Ovary (tissue), 3 donors: Measurements from ENCODE around the gene MMD2.

ENCODE experiments used
- EP300 ChIP-seq: sonication (generic); formaldehyde crosslinking; IDR thresholded peaks from one replicate; pipeline ENCODE4 v1.6.1; 2017; ENCODE audit warnings: antibody characterized with exemption
- TF ChIP-seq, protein P1 (sequence below), 3 donors: fragments of 450-650 bp in 2 of 3; fragments of 200-600 bp in 1 of 3; IDR thresholded peaks; one replicate each; pipeline versions ENCODE4 v1.5.1 to v1.8.0; 2016 to 2022; ENCODE audit warnings: antibody characterized with exemption in 3 of 3, mild to moderate bottlenecking in 1 of 3
- donor health status: DM: no; HTN: no; CAD: no.

DNA sequence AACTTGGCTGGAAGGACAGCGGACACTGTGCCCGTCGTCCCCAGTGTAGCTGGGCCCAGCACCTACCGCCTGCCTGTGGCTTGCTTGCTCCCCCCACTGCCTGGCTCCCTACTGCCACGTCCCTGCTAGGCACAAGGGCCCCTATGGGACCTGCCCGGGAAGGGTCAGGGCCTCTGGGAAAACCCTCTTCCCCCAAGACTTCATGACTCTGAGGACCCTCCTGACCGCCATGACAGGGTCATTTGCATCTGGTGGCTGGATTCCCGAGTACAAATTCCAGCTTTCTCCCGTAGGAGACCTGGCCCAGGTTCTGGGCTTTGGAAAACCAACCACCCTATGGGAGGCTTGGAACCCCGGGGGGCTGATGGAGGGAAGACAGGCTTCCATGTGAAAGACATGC is 1.4 kb upstream of the MMD2 start:
- TF ChIP-seq, protein P1, sequence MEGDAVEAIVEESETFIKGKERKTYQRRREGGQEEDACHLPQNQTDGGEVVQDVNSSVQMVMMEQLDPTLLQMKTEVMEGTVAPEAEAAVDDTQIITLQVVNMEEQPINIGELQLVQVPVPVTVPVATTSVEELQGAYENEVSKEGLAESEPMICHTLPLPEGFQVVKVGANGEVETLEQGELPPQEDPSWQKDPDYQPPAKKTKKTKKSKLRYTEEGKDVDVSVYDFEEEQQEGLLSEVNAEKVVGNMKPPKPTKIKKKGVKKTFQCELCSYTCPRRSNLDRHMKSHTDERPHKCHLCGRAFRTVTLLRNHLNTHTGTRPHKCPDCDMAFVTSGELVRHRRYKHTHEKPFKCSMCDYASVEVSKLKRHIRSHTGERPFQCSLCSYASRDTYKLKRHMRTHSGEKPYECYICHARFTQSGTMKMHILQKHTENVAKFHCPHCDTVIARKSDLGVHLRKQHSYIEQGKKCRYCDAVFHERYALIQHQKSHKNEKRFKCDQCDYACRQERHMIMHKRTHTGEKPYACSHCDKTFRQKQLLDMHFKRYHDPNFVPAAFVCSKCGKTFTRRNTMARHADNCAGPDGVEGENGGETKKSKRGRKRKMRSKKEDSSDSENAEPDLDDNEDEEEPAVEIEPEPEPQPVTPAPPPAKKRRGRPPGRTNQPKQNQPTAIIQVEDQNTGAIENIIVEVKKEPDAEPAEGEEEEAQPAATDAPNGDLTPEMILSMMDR (IDR thresholded peaks at IDR 0.05) = no peak
- TF ChIP-seq EP300 = no peak
